Measurements from ENCODE around the gene TPK1. TPM values are rescaled to one million over a fixed set of nuclear protein-coding genes. Genes with fewer than 3 reads are reported as not detected.

The TPK1 gene
- total and polyA plus RNA-seq, 2 of the 4 experiments (the other 2 are of a cell fraction), result 0.38 to 1.8 TPM

DNA sequence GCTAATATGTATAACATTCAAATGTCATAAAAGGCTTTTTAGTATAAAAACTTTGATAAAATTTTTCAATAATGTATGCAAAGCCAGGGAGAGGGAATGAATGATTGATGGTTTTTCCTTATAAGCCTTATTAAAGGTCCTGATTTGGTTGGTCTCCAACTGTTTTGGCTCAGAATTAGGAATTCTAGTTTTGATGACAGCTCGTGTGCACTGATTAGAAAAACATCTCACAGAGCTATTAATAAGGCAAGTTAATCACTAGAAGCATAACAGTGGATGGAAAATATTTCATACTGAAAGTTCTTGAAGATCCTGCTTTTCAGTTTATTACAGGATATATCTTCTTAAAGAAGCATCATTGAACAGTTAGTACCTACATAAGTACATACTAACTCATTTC is 317.5 kb downstream of the TPK1 start:
- Histone ChIP-seq H4K8ac (ENCODE audit: low read depth in 2 of 2, low read length in 2 of 2) (no peak overlapping the region), H3K56ac (ENCODE audit: extremely low read depth, insufficient read depth, low read length) (no peak overlapping the region), H3K4me3 (ENCODE audit: insufficient read depth, low read depth, low read length) (no peak overlapping the region), H3K14ac (replicated peaks; ENCODE audit: low read depth, low read length) (no peak overlapping the region), H4K91ac (ENCODE audit: insufficient read depth, low read depth, low read length) (no peak overlapping the region), H3K4ac (ENCODE audit: low read depth, low read length) (no peak overlapping the region), H2BK120ac (ENCODE audit: low read depth, low read length) (no peak overlapping the region), H3K4me1 (ENCODE audit: control insufficient read depth, insufficient read depth, low read length) (no peaks in the 10 kb centered on the region), H2BK20ac (ENCODE audit: low read depth, low read length) (no peak overlapping the region), H2AK5ac (ENCODE audit: low read depth, low read length) (no peak overlapping the region), H3K79me1 (ENCODE audit: low read depth in 1 of 2, low read length in 2 of 2) (no peaks in the 10 kb centered on the region), H3K9ac (ENCODE audit: low read depth, low read length) (no peak overlapping the region), H2BK15ac (ENCODE audit: low read depth, low read length) (no peak overlapping the region), H3K9me3 (ENCODE audit: control insufficient read depth, insufficient read depth, low read length) (peaks cover 5% of the 10 kb centered on the region), H3K18ac (ENCODE audit: low read depth, low read length) (no peak overlapping the region), H3K23ac (ENCODE audit: low read depth, low read length) (no peak overlapping the region), H3K27me3 (ENCODE audit: control insufficient read depth, insufficient read depth, low read length) (no peaks in the 10 kb centered on the region), H3K9me1 (ENCODE audit: insufficient read depth, low read length) (no peaks in the 10 kb centered on the region), H2BK5ac (ENCODE audit: low read depth, low read length, poor library complexity, severe bottlenecking) (no peak overlapping the region), H3K36me3 (ENCODE audit: control insufficient read depth, insufficient read depth, low read length) (no peaks in the 10 kb centered on the region), H2AK9ac (replicated peaks; ENCODE audit: low read depth, low read length, poor library complexity) (no peak overlapping the region), H3K27ac (ENCODE audit: insufficient read depth, low read length) (no peak overlapping the region), H4K5ac (ENCODE audit: low read depth, low read length) (no peak overlapping the region), H3K4me2 (ENCODE audit: low read depth, low read length) (no peak overlapping the region), H4K20me1 (ENCODE audit: insufficient read depth, low read length) (no peaks in the 10 kb centered on the region), H2AFZ (replicated peaks; ENCODE audit: low read length, poor library complexity) (no peak overlapping the region)
- ChIA-PET CTCF (no interaction called here), POLR2A (ENCODE audit: unreplicated experiment) (no interaction called here)
- dilution Hi-C loops (cut with HindIII; ENCODE audit: low sequenced_read_pairs, unreplicated experiment) (no loop called here), in situ Hi-C loops (cut with MboI; ENCODE audit: low sequenced_read_pairs) (no loop called here), intact Hi-C loops (cut with micrococcal nuclease) (no loop called here)
- ATAC-seq (ENCODE audit: low read depth), result no peak
- TF ChIP-seq POLR2A (IDR thresholded peaks at IDR 0.05; ENCODE audit: low read depth, low read length), result no peak
- TF ChIP-seq, protein P1, sequence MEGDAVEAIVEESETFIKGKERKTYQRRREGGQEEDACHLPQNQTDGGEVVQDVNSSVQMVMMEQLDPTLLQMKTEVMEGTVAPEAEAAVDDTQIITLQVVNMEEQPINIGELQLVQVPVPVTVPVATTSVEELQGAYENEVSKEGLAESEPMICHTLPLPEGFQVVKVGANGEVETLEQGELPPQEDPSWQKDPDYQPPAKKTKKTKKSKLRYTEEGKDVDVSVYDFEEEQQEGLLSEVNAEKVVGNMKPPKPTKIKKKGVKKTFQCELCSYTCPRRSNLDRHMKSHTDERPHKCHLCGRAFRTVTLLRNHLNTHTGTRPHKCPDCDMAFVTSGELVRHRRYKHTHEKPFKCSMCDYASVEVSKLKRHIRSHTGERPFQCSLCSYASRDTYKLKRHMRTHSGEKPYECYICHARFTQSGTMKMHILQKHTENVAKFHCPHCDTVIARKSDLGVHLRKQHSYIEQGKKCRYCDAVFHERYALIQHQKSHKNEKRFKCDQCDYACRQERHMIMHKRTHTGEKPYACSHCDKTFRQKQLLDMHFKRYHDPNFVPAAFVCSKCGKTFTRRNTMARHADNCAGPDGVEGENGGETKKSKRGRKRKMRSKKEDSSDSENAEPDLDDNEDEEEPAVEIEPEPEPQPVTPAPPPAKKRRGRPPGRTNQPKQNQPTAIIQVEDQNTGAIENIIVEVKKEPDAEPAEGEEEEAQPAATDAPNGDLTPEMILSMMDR (conservative IDR thresholded peaks at IDR 0.05; ENCODE audit: low read depth, low read length), result no peak
- TF ChIP-seq MXI1 (IDR thresholded peaks at IDR 0.05; ENCODE audit: borderline replicate concordance, low read depth, low read length), result no peak
- no peak for TF ChIP-seq CEBPB (IDR thresholded peaks at IDR 0.05; ENCODE audit: low read depth, low read length)
- TF ChIP-seq, protein P2, sequence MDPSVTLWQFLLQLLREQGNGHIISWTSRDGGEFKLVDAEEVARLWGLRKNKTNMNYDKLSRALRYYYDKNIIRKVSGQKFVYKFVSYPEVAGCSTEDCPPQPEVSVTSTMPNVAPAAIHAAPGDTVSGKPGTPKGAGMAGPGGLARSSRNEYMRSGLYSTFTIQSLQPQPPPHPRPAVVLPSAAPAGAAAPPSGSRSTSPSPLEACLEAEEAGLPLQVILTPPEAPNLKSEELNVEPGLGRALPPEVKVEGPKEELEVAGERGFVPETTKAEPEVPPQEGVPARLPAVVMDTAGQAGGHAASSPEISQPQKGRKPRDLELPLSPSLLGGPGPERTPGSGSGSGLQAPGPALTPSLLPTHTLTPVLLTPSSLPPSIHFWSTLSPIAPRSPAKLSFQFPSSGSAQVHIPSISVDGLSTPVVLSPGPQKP (IDR thresholded peaks at IDR 0.05; ENCODE audit: borderline replicate concordance, low read depth, low read length), result no peak
- TF ChIP-seq MAFK (IDR thresholded peaks at IDR 0.05; ENCODE audit: low read depth, low read length), result no peak
- TF ChIP-seq, protein P3, sequence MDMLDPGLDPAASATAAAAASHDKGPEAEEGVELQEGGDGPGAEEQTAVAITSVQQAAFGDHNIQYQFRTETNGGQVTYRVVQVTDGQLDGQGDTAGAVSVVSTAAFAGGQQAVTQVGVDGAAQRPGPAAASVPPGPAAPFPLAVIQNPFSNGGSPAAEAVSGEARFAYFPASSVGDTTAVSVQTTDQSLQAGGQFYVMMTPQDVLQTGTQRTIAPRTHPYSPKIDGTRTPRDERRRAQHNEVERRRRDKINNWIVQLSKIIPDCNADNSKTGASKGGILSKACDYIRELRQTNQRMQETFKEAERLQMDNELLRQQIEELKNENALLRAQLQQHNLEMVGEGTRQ (IDR thresholded peaks at IDR 0.05; ENCODE audit: low read depth, low read length), result no peak
- TF ChIP-seq FOS (IDR thresholded peaks at IDR 0.05; ENCODE audit: low read depth, low read length), result no peak
- TF ChIP-seq NFE2L2 (IDR thresholded peaks at IDR 0.05; ENCODE audit: low read depth, low read length), result no peak
- no peak for TF ChIP-seq SMC3 (IDR thresholded peaks at IDR 0.05; ENCODE audit: low read depth, low read length)
- TF ChIP-seq RAD21 (IDR thresholded peaks at IDR 0.05; ENCODE audit: low read length), result no peak
- no peak for TF ChIP-seq RCOR1 (IDR thresholded peaks at IDR 0.05; ENCODE audit: insufficient replicate concordance, low read length)
- no peak for TF ChIP-seq BHLHE40 (IDR thresholded peaks at IDR 0.05; ENCODE audit: low read depth, low read length)
- TF ChIP-seq RFX5 (IDR thresholded peaks at IDR 0.05; ENCODE audit: low read depth, low read length), result no peak
- no peak for TF ChIP-seq MAZ (IDR thresholded peaks at IDR 0.05; ENCODE audit: borderline replicate concordance, low read depth, low read length)
- no peak for TF ChIP-seq CHD1 (IDR thresholded peaks at IDR 0.05; ENCODE audit: low read depth, low read length)
- WGBS, 2 experiments (ENCODE audit: extremely low coverage in 2 of 2, insufficient read length in 1 of 2), result no CpG with 5 or more reads among the region's 1 CpG
- DNase-seq, result no peak
- BruUV-seq (replicated peaks), result no TSS peak
